Skin epidermis (tissue), 12 donors: Measurements from ENCODE around the gene ILF2.

ENCODE experiments used
- H3K27ac ChIP-seq, 21 experiments: fragments of 200-600 bp; sonication (generic) in 11 of 21; one replicate each; pipeline ENCODE4 v1.5.0; 2020; ENCODE audit warnings: mild to moderate bottlenecking in 3 of 21, inconsistent platforms in 2 of 21, moderate library complexity in 2 of 21
- H3K4me3 ChIP-seq, 7 experiments: fragments of 200-600 bp; sonication (generic) in 2 of 7; one replicate each; pipeline ENCODE4 v1.5.0; 2020; ENCODE audit warnings: inconsistent platforms in 2 of 7, mild to moderate bottlenecking in 2 of 7, moderate library complexity in 1 of 7

The ILF2 gene

DNA sequence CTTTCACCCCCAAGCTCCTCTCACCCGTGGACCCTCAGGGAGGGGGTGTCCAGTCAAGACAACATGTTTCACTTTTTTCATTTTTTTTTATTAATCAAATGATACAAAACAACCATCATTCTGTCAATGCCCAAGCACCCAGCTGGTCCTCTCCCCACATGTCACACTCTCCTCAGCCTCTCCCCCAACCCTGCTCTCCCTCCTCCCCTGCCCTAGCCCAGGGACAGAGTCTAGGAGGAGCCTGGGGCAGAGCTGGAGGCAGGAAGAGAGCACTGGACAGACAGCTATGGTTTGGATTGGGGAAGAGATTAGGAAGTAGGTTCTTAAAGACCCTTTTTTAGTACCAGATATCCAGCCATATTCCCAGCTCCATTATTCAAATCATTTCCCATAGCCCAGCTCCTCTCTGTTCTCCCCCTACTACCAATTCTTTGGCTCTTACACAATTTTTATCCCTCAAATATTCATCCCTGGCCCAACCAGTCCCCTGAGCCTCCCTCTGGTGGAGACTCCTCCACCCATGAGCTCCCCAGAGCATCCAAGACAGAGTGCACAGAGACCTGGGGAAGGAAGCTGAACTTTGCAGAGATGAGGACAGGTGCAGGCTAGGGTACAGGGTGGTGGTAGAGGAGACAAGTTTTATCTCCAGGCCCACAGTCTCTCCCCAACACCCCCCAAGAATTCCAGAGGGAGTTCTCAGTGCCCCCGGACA is 56.4 kb downstream of the ILF2 start:
- H3K4me3 ChIP-seq: peak overlapping the region; percentile 20 to 53 (median 36)
- peak overlapping the region in 16 of 21 experiments; percentile 24 to 97 (median 92) for H3K27ac ChIP-seq

DNA sequence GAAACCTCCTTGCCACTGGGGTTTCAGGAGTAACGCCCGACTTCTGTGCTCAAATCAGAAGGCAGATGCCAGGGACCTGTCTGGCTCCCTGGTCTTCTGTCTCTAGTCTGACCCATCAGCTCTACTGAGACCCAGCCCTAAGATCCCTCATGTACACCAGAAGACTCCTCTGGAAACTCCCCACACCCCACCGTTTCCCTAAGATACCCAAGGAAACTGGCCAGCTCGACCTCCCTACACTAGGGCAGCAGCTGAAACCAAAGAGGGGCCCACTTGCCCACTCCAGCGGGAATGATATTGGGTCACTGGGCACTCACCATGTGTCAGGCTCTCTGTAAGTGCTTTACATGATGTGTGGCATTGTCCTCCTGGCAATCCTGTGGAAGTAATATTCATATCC is 57.4 kb downstream of the ILF2 start:
- H3K27ac ChIP-seq: peak overlapping the region in 20 of 21 experiments; percentile 78 to 98 (median 94)
- peak overlapping the region in 3 of 7 experiments; percentile 52 to 73 (median 59) for H3K4me3 ChIP-seq

DNA sequence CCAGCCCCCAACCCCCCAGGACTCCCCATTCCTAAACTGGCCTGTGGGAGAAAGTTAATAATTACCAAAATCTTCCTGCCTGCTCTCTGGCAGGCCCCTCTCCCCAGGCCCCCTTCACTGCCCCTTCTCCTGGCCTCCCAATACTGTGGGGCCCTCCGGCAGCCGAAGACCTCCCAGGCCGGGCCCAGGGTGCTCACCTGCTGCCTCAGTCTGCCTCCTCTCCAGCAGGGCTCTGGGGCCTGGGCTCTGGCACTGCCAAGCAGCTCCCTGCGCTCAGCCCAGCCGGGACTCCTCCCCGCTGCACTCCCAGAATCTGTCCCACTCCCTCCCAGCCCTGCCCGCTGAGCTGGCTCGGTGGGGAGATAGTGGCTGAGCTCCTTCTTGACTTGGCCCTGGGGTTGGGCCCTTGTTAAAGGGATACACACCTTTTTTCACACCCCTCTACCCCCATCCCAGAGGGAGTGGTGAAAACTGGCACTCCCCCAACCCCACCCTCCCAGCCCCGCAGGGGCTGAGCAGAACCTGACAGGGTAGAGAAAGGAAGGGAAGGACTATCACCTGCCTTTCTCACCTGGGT is 58.0 kb downstream of the ILF2 start, which contains the start of gene S100A16:
S100A16 (minus strand) TSS at position 383 of the 577 bp plus-strand sequence. CDS start 4,986 bp downstream, outside the sequence.
- Histone ChIP-seq H3K4me3 (peak within 1 kb of the TSS; percentile 42 to 73 (median 50)), H3K27ac (peak within 1 kb of the TSS; percentile 66 to 98 (median 93))

DNA sequence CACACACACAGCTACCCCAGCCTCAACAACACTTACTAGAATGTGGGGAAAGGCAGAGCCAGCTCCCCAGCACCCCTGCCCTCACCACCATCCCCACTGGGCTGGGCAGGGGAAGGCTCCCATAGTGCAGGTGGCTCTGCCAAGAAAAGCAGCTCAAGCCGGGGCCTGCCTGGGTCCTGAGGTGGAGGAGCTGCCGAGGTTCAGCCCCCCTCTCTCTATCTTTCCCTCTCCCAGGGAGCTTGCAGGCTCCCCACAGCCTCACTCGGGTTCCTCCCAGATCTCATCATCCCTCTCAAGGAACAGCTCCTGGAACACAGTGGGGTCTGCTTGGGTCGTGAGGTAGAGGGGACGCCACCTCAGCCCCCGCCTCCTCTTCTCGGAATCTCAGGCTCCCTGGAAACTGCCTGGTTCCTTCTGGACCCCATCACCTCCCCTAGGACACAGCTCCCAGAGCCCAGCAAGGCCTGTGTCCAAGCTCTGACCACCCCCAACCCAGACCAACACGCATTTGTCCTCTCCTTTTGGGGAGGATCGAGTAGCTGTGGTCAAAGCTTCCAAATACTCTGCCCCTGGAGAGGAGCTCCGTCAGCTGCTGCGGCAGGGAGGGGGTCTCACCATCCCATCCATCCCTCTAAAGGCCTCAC is 58.6 kb downstream of the ILF2 start:
- peak overlapping the region; percentile 66 to 98 (median 93) for H3K27ac ChIP-seq
- peak overlapping the region; percentile 42 to 73 (median 50) for H3K4me3 ChIP-seq
